HCT116 (cell line): ENCODE data around the gene SLITRK4. TPM values are rescaled to one million over a fixed set of nuclear protein-coding genes. Genes with fewer than 3 reads are reported as not detected.

Experiments used
- ATAC-seq: fragments of 200-7000 bp; cut with Tn5 transposase; 2 replicates; pipeline ENCODE4 v1.9.1; 2020; ENCODE audit warnings: mild to moderate bottlenecking, moderate library complexity
- BruUV-seq: library from RNA; stranded (reverse); fragments of 400-500 nt; replicated peaks from 2 replicates; lab custom pipeline; 2021; lab: Mats Ljungman, UMichigan
- CTCF ChIA-PET: fragments of 300-600 bp; sonication (Branson Sonifier 250); formaldehyde crosslinking; loops from one replicate; lab custom pipeline; 2021; ENCODE audit warnings: antibody characterized with exemption; lab: Charles Lee
- POLR2A ChIA-PET: fragments of 300-600, 350-600 bp; sonication (Branson Sonifier 250); formaldehyde crosslinking; loops from one replicate; lab custom pipeline; 2021; ENCODE audit warnings: antibody characterized with exemption; lab: Charles Lee
- RAD21 ChIA-PET, 2 experiments: fragments of 300-600 bp; sonication (Branson Sonifier 250); formaldehyde crosslinking; loops; one replicate each; lab custom pipeline; 2023; ENCODE audit warnings: low total read pairs in 2 of 2; ENCODE audit not compliant: uncharacterized antibody in 2 of 2, unreplicated experiment in 2 of 2, low non-redundant PET in 1 of 2; lab: Charles Lee
- DNase-seq: peaks from one replicate; pipeline ENCODE4 v3.0.0-alpha.2; 2010; ENCODE audit warnings: low read depth, low spot score
- H2AFZ ChIP-seq: fragments of 200-600 bp; shearing (Covaris generic), sonication (generic); 2 replicates; pipeline ENCODE4 v1.6.1; 2017; ENCODE audit warnings: low read depth, mixed run types, mixed read lengths, antibody characterized with exemption, low read length; ENCODE audit not compliant: poor library complexity, severe bottlenecking
- H3K27ac ChIP-seq: 2 replicates; pipeline ENCODE4 v1.5.1; 2012; ENCODE audit warnings: low read depth, low read length
- H3K27me3 ChIP-seq: fragments of 200-600 bp; sonication (generic); 2 replicates; pipeline ENCODE4 v1.6.1; 2016; ENCODE audit warnings: mixed run types, low read length, mixed read lengths; ENCODE audit not compliant: insufficient read depth
- H3K36me3 ChIP-seq, 2 experiments: fragments of 200-500 bp in 1 of 2; fragments of 200-600 bp in 1 of 2; sonication (Bioruptor generic) in 1 of 2; sonication (generic) in 1 of 2; 2 replicates each; pipeline versions ENCODE4 v1.5.1 to v1.6.1; 2014 to 2016; ENCODE audit warnings: low read length in 2 of 2, inconsistent platforms in 1 of 2, mixed read lengths in 1 of 2, mixed run types in 1 of 2; ENCODE audit not compliant: insufficient read depth in 2 of 2, control insufficient read depth in 1 of 2
- H3K4me1 ChIP-seq, 2 experiments: fragments of 200-600 bp in 1 of 2; sonication (generic) in 1 of 2; 2 replicates each; pipeline versions ENCODE4 v1.5.1 to v1.6.1; 2012 to 2017; ENCODE audit warnings: low read length in 2 of 2, inconsistent platforms in 1 of 2, mild to moderate bottlenecking in 1 of 2, mixed read lengths in 1 of 2, mixed run types in 1 of 2, moderate library complexity in 1 of 2; ENCODE audit not compliant: insufficient read depth in 2 of 2, control insufficient read depth in 1 of 2
- H3K4me2 ChIP-seq: fragments of 200-600 bp; sonication (generic); 2 replicates; pipeline ENCODE4 v1.6.1; 2017; ENCODE audit warnings: mixed run types, low read length, mixed read lengths
- H3K4me3 ChIP-seq, 2 experiments: fragments of 200-600 bp in 1 of 2; sonication (generic) in 1 of 2; replicated peaks in 1 of 2; 2 replicates each; pipeline ENCODE4 v1.5.1; 2011 to 2016; ENCODE audit warnings: low read length in 2 of 2, control low read depth in 1 of 2, low read depth in 1 of 2, mild to moderate bottlenecking in 1 of 2, mixed read lengths in 1 of 2, mixed run types in 1 of 2
- H3K79me2 ChIP-seq: fragments of 200-600 bp; sonication (generic); 2 replicates; pipeline ENCODE4 v1.6.1; 2017; ENCODE audit warnings: mild to moderate bottlenecking, mixed run types, low read length, moderate library complexity, mixed read lengths; ENCODE audit not compliant: insufficient read depth
- H3K9ac ChIP-seq: fragments of 200-600 bp; sonication (generic); 2 replicates; pipeline ENCODE4 v1.6.1; 2016; ENCODE audit warnings: low read length, mixed read lengths
- H3K9me2 ChIP-seq: fragments of 200-600 bp; sonication (generic), shearing (Covaris generic); 2 replicates; pipeline ENCODE4 v1.6.1; 2017; ENCODE audit warnings: mixed run types, mild to moderate bottlenecking, moderate library complexity; ENCODE audit not compliant: insufficient read depth
- H3K9me3 ChIP-seq, 2 experiments: fragments of 200-500 bp in 1 of 2; fragments of 200-600 bp in 1 of 2; sonication (Bioruptor generic) in 1 of 2; sonication (generic) in 1 of 2; 2 replicates each; pipeline ENCODE4 v1.6.1; 2014 to 2017; ENCODE audit warnings: low read length in 2 of 2, mixed read lengths in 2 of 2, inconsistent platforms in 1 of 2, low read depth in 1 of 2, mild to moderate bottlenecking in 1 of 2, mixed run types in 1 of 2, moderate library complexity in 1 of 2; ENCODE audit not compliant: control insufficient read depth in 1 of 2, insufficient read depth in 1 of 2
- H4K20me1 ChIP-seq: fragments of 200-600 bp; sonication (generic), shearing (Covaris generic); 2 replicates; pipeline ENCODE4 v1.6.1; 2017; ENCODE audit warnings: mixed run types, mild to moderate bottlenecking, moderate library complexity; ENCODE audit not compliant: insufficient read depth
- ATF3 ChIP-seq: IDR thresholded peaks from 2 replicates; pipeline ENCODE4 v1.6.1; 2012
- CTCF ChIP-seq, 3 experiments: fragments of 200-600 bp in 1 of 3; sonication (generic) in 1 of 3; IDR thresholded peaks in 2 of 3; conservative IDR thresholded peaks in 1 of 3; 2 replicates each; pipeline ENCODE4 v1.5.1; 2012 to 2017; ENCODE audit warnings: low read depth in 2 of 3, low read length in 2 of 3, antibody characterized with exemption in 1 of 3, borderline replicate concordance in 1 of 3, control low read depth in 1 of 3, mild to moderate bottlenecking in 1 of 3, mixed read lengths in 1 of 3, mixed run types in 1 of 3, moderate library complexity in 1 of 3; ENCODE audit not compliant: insufficient read depth in 1 of 3
- EGR1 ChIP-seq: IDR thresholded peaks from 2 replicates; pipeline ENCODE4 v1.6.1; 2012; ENCODE audit warnings: low read depth
- ELF1 ChIP-seq: IDR thresholded peaks from 2 replicates; pipeline ENCODE4 v1.6.1; 2012; ENCODE audit warnings: low read depth, borderline replicate concordance
- EZH2phosphoT487 ChIP-seq: fragments of 200-600 bp; IDR thresholded peaks from 2 replicates; pipeline ENCODE4 v1.6.1; 2018; ENCODE audit warnings: antibody characterized with exemption, borderline replicate concordance
- FOSL1 ChIP-seq: IDR thresholded peaks from 2 replicates; pipeline ENCODE4 v1.6.1; 2012; ENCODE audit warnings: low read depth
- POLR2AphosphoS5 ChIP-seq: IDR thresholded peaks from 2 replicates; pipeline ENCODE4 v1.6.1; 2011; ENCODE audit warnings: mild to moderate bottlenecking, low read depth, low read length, moderate library complexity
- RAD21 ChIP-seq: IDR thresholded peaks from 2 replicates; pipeline ENCODE4 v1.6.1; 2012; ENCODE audit warnings: low read depth, mild to moderate bottlenecking
- SIN3A ChIP-seq: IDR thresholded peaks from 2 replicates; pipeline ENCODE4 v1.6.1; 2012; ENCODE audit warnings: low read depth
- SRF ChIP-seq: IDR thresholded peaks from 2 replicates; pipeline ENCODE4 v1.6.1; 2012; ENCODE audit warnings: low read depth
- TCF7L2 ChIP-seq: IDR thresholded peaks from 2 replicates; pipeline ENCODE4 v1.7.0; 2011; ENCODE audit warnings: borderline replicate concordance, inconsistent platforms; ENCODE audit not compliant: insufficient read depth, insufficient read length; ENCODE audit errors: extremely low read depth
- ZBTB33 ChIP-seq: IDR thresholded peaks from 2 replicates; pipeline ENCODE4 v1.6.1; 2011; ENCODE audit warnings: mild to moderate bottlenecking, low read length, moderate library complexity; ENCODE audit not compliant: insufficient replicate concordance; ENCODE audit errors: extremely low read depth
- ZFX ChIP-seq: fragments of 450-650 bp; IDR thresholded peaks from 2 replicates; pipeline ENCODE4 v1.6.1; 2017
- ZNF274 ChIP-seq: fragments of 200-500 bp; sonication (Bioruptor generic); IDR thresholded peaks from 2 replicates; pipeline ENCODE4 v1.6.1; 2014; ENCODE audit warnings: mild to moderate bottlenecking, low read depth, low read length, inconsistent platforms
- intact Hi-C: fragments of 100-400 bp; cut with micrococcal nuclease; formaldehyde crosslinking; loops from 2 replicates; pipeline ENCODE4 v1.10.0; 2022
- total RNA-seq: library from RNA; stranded (reverse); gene quantifications from one replicate; pipeline ENCODE4 v1.2.1, GENCODE V29; 2021; ENCODE audit not compliant: unreplicated experiment

Gene SLITRK4
- total RNA-seq, 1 experiment from 2014 or later, result not detected

GRCh38 chrX:143633461-143634308 is 2.2 kb downstream of the SLITRK4 start:
- no peak overlapping the region for H3K27ac ChIP-seq
- no peak overlapping the region for H3K9ac ChIP-seq
- no peak overlapping the region for H3K4me3 ChIP-seq
- ATAC-seq, result no peak
- no peak for DNase-seq
- TF ChIP-seq ZNF274, result no peak
- intact Hi-C loops, result no loop called here
- no peaks in the 10 kb centered on the region for H4K20me1 ChIP-seq
- CTCF ChIA-PET, result no interaction called here
- no peaks in the 10 kb centered on the region for H3K9me3 ChIP-seq
- no peaks in the 10 kb centered on the region for H3K27me3 ChIP-seq
- H3K36me3 ChIP-seq, result no peaks in the 10 kb centered on the region
- H3K79me2 ChIP-seq, result no peaks in the 10 kb centered on the region
- BruUV-seq, result no TSS peak
- no peaks in the 10 kb centered on the region for H3K9me2 ChIP-seq
- POLR2A ChIA-PET, result no interaction called here
- RAD21 ChIA-PET, result no interaction called here
- no peaks in the 10 kb centered on the region for H3K4me1 ChIP-seq
- no peak overlapping the region for H3K4me2 ChIP-seq
- H2AFZ ChIP-seq, result no peak overlapping the region

- Histone ChIP-seq H3K4me2 (no peak overlapping the region), H3K4me1 (no peaks in the 10 kb centered on the region), H3K79me2 (no peaks in the 10 kb centered on the region), H3K4me3 (no peak overlapping the region), H3K9me2 (no peaks in the 10 kb centered on the region), H3K9ac (no peak overlapping the region), H4K20me1 (no peaks in the 10 kb centered on the region), H3K9me3 (no peaks in the 10 kb centered on the region), H2AFZ (no peak overlapping the region), H3K36me3 (no peaks in the 10 kb centered on the region), H3K27ac (no peak overlapping the region), H3K27me3 (no peaks in the 10 kb centered on the region)
- ATAC-seq (no peak), DNase-seq (no peak)
- no TSS peak for BruUV-seq
- intact Hi-C loops, result no loop called here
- POLR2A ChIA-PET, result no interaction called here
- RAD21 ChIA-PET, result no interaction called here
- CTCF ChIA-PET, result no interaction called here
- TF ChIP-seq SIN3A (no peak), TCF7L2 (no peak), EZH2phosphoT487 (no peak), SRF (no peak), ATF3 (no peak), ZBTB33 (no peak), POLR2AphosphoS5 (no peak), FOSL1 (no peak), RAD21 (no peak), ELF1 (no peak), EGR1 (no peak), CTCF (IDR thresholded peaks at IDR 0.05 in 2 of 3, conservative IDR thresholded peaks at IDR 0.05 in 1 of 3; ENCODE audit: borderline replicate concordance in 1 of 3, insufficient read depth in 1 of 3, low read depth in 2 of 3, low read length in 2 of 3) (no peak), ZFX (no peak), ZNF274 (no peak)
Measured at GRCh38 chrX:143632625-143633410, 3.1 kb downstream of the SLITRK4 start.
